Adrenal gland (tissue), 5 donors: ENCODE results near the gene VENTX.

ENCODE experiments used
- CTCF ChIP-seq, 6 experiments: fragments of 450-650 bp in 4 of 6; fragments of 200-600 bp in 2 of 6; sonication (generic) in 1 of 6; IDR thresholded peaks; 1 replicate in 5 of 6; 2 replicates in 1 of 6; pipeline versions ENCODE4 v1.5.1 to v1.8.0; 2016 to 2021; ENCODE audit warnings: antibody characterized with exemption in 6 of 6, mild to moderate bottlenecking in 2 of 6, moderate library complexity in 1 of 6
- POLR2A ChIP-seq, 2 donors: fragments of 450-650 bp; IDR thresholded peaks; one replicate each; pipeline ENCODE4 v1.6.1; 2017; ENCODE audit warnings: antibody characterized with exemption in 2 of 2, mild to moderate bottlenecking in 2 of 2, moderate library complexity in 1 of 2
- donor health status: DM: no; HTN: no; CAD: no.

GRCh38 chr10:133248334-133248715 lies 10.7 kb downstream of the VENTX start:
- TF ChIP-seq POLR2A (IDR thresholded peaks at IDR 0.05) (no peak), CTCF (IDR thresholded peaks at IDR 0.05) (no peak)
